Body of pancreas (tissue), 4 donors: ENCODE data around the gene ALG5. TPM values are rescaled to one million over a fixed set of nuclear protein-coding genes. Genes with fewer than 3 reads are reported as not detected.

Experiments
- ATAC-seq: fragments of 150-250 bp; one replicate; pipeline ENCODE4 v1.9.1; 2016
- DNase-seq, 4 donors: peaks; one replicate each; pipeline ENCODE4 v3.0.0-alpha.2; 2019
- H3K27ac ChIP-seq, 4 donors: fragments of 200-600 bp; sonication (generic); 1 replicate in 3 of 4; 2 replicates in 1 of 4; pipeline versions ENCODE4 v1.5.1 to v1.6.1; 2016 to 2019; ENCODE audit warnings: mild to moderate bottlenecking in 1 of 4, mixed read lengths in 1 of 4, moderate library complexity in 1 of 4
- H3K27me3 ChIP-seq, 2 donors: fragments of 200-600 bp; sonication (generic); one replicate each; pipeline ENCODE4 v1.6.0; 2016; ENCODE audit warnings: mild to moderate bottlenecking in 1 of 2
- H3K36me3 ChIP-seq, 2 donors: fragments of 200-600 bp; sonication (generic); replicated peaks in 1 of 2; 2 replicates each; pipeline ENCODE4 v1.5.1; 2016; ENCODE audit warnings: low read depth in 2 of 2; ENCODE audit not compliant: insufficient read depth in 1 of 2
- H3K4me1 ChIP-seq: fragments of 200-600 bp; sonication (generic); one replicate; pipeline ENCODE4 v1.6.0; 2016
- H3K4me3 ChIP-seq, 2 donors: fragments of 200-600 bp; sonication (generic); 1 replicate in 1 of 2; 2 replicates in 1 of 2; pipeline ENCODE4 v1.5.1; 2016 to 2019
- H3K9me3 ChIP-seq, 3 donors: fragments of 200-600 bp; sonication (generic); 1 replicate in 2 of 3; 2 replicates in 1 of 3; pipeline ENCODE4 v1.5.1; 2016
- CTCF ChIP-seq, 7 experiments: fragments of 450-650 bp in 4 of 7; fragments of 200-600 bp in 3 of 7; sonication (generic) in 3 of 7; IDR thresholded peaks; one replicate each; pipeline ENCODE4 v1.5.1; 2016 to 2019; ENCODE audit warnings: antibody characterized with exemption in 7 of 7
- POLR2A ChIP-seq, 3 donors: fragments of 450-650 bp; IDR thresholded peaks; one replicate each; pipeline ENCODE4 v1.6.1; 2016; ENCODE audit warnings: antibody characterized with exemption in 3 of 3, mild to moderate bottlenecking in 2 of 3
- WGBS, 2 donors: methylation state at CpG; one replicate each; pipeline ENCODE4 v1.1.5; 2017; 5-methylcytosine and 5-hydroxymethylcytosine counted together
- intact Hi-C: fragments of 100-400 bp; cut with DNase I; formaldehyde crosslinking; loops from one replicate; pipeline ENCODE4 v1.15.1; 2023
- total RNA-seq, 2 donors: library from RNA; depleted of rRNA; stranded (reverse); fragments of >200 nt; gene quantifications; one replicate each; pipeline ENCODE4 v1.1.0, GENCODE V29; 2016

Gene ALG5
- 10 to 100 TPM; 35.3 to 46.7 TPM for total RNA-seq

GRCh38 chr13:36999054-36999714 lies at the start of gene ALG5:
TSS of gene ALG5 (minus strand) at chr13:36999340. CDS start at chr13:36999300, 40 bp downstream.
- DNase-seq, result peak; percentile 91 to 95 (median 93)
- Histone ChIP-seq H3K9me3 (no peaks in the 10 kb centered on the region), H3K4me1 (peaks cover 30% of the 10 kb centered on the region), H3K36me3 (peaks cover 0 to 1% of the 10 kb centered on the region in 2 donors), H3K4me3 (peak within 1 kb of the TSS; percentile 74 to 78), H3K27me3 (no peaks in the 10 kb centered on the region), H3K27ac (peak within 1 kb of the TSS; percentile 65 to 98 (median 98))
- peak; percentile 85 for ATAC-seq
- WGBS, 2 donors, result 0% methylated on average over 29 to 52 of the region's 52 CpGs
- peak; percentile 60 to 99 (median 98) for TF ChIP-seq CTCF (IDR thresholded peaks at IDR 0.05)
- peak; percentile 86 to 90 (median 87) for TF ChIP-seq POLR2A (IDR thresholded peaks at IDR 0.05)
- intact Hi-C loops, result no loop called here

- H3K27me3 ChIP-seq, result no peaks in the 10 kb centered on the region
- intact Hi-C loops, result no loop called here
- no peak overlapping the region for H3K4me3 ChIP-seq
- peaks cover 0 to 17% of the 10 kb centered on the region in 2 donors for H3K36me3 ChIP-seq
- no peak for ATAC-seq
- H3K9me3 ChIP-seq, result no peaks in the 10 kb centered on the region
- no peak for DNase-seq
- TF ChIP-seq POLR2A (IDR thresholded peaks at IDR 0.05), result no peak
- no peak for TF ChIP-seq CTCF (IDR thresholded peaks at IDR 0.05)
- H3K27ac ChIP-seq, result no peak overlapping the region
- WGBS, 2 donors, result 80 to 82% methylated on average over 3 of the region's 3 CpGs
- no peaks in the 10 kb centered on the region for H3K4me1 ChIP-seq
These were observed 48.7 kb upstream of the ALG5 start for GRCh38 chr13:37047846-37048245.

GRCh38 chr13:37047032-37047431 lies 47.9 kb upstream of the ALG5 start:
- ATAC-seq (no peak), DNase-seq (no peak)
- H3K4me3 ChIP-seq, result no peak overlapping the region
- intact Hi-C loops, result no loop called here
- no peaks in the 10 kb centered on the region for H3K27me3 ChIP-seq
- peaks cover 0 to 24% of the 10 kb centered on the region in 2 donors for H3K36me3 ChIP-seq
- TF ChIP-seq POLR2A (IDR thresholded peaks at IDR 0.05), result no peak
- TF ChIP-seq CTCF (IDR thresholded peaks at IDR 0.05), result no peak
- no peak overlapping the region for H3K27ac ChIP-seq
- H3K4me1 ChIP-seq, result no peaks in the 10 kb centered on the region
- 83 to 84% methylated on average over 2 of the region's 2 CpGs for WGBS, 2 donors
- H3K9me3 ChIP-seq, result no peaks in the 10 kb centered on the region

- Histone ChIP-seq H3K27me3 (no peaks in the 10 kb centered on the region), H3K27ac (no peak overlapping the region), H3K4me1 (no peaks in the 10 kb centered on the region), H3K36me3 (peaks cover 0 to 30% of the 10 kb centered on the region in 2 donors), H3K9me3 (no peaks in the 10 kb centered on the region), H3K4me3 (no peak overlapping the region)
- no peak for ATAC-seq
- TF ChIP-seq POLR2A (IDR thresholded peaks at IDR 0.05) (no peak), CTCF (IDR thresholded peaks at IDR 0.05) (no peak)
- intact Hi-C loops, result no loop called here
- 96 to 100% methylated on average over 1 of the region's 1 CpG for WGBS, 2 donors
- no peak for DNase-seq
These were observed 46.9 kb upstream of the ALG5 start for GRCh38 chr13:37046062-37046461.

- H3K9me3 ChIP-seq, result no peaks in the 10 kb centered on the region
- no peaks in the 10 kb centered on the region for H3K4me1 ChIP-seq
- DNase-seq (no peak), ATAC-seq (no peak)
- H3K27ac ChIP-seq, result no peak overlapping the region
- intact Hi-C loops, result no loop called here
- H3K27me3 ChIP-seq, result no peaks in the 10 kb centered on the region
- TF ChIP-seq CTCF (IDR thresholded peaks at IDR 0.05), result no peak
- no peak for TF ChIP-seq POLR2A (IDR thresholded peaks at IDR 0.05)
- peaks cover 0 to 34% of the 10 kb centered on the region in 2 donors for H3K36me3 ChIP-seq
- no peak overlapping the region for H3K4me3 ChIP-seq
These were observed 41.6 kb upstream of the ALG5 start for GRCh38 chr13:37040789-37041188.
